Neural cell (in vitro differentiated cells): ENCODE data around the gene PTPRG. TPM values are rescaled to one million over a fixed set of nuclear protein-coding genes. Genes with fewer than 3 reads are reported as not detected.

Source experiments
- H2AFZ ChIP-seq: fragments of 200-600, 300-800 bp; sonication (generic), shearing (Covaris generic); 2 replicates; pipeline ENCODE4 v1.6.0; 2014; ENCODE audit warnings: low read depth, mild to moderate bottlenecking, antibody characterized with exemption, low read length, moderate library complexity
- H3F3A ChIP-seq: fragments of 200-600 bp; shearing (Covaris generic); 2 replicates; pipeline ENCODE4 v1.6.1; 2016; ENCODE audit warnings: mild to moderate bottlenecking, moderate library complexity, mixed read lengths, antibody characterized with exemption, low read length; ENCODE audit not compliant: insufficient read depth, poor library complexity, severe bottlenecking
- H3K27ac ChIP-seq: fragments of 200-600, 300-800 bp; sonication (generic), shearing (Covaris generic); 2 replicates; pipeline ENCODE4 v1.5.1; 2014; ENCODE audit warnings: mild to moderate bottlenecking, low read length, moderate library complexity
- H3K27me3 ChIP-seq: fragments of 300-800, 200-600 bp; sonication (generic), shearing (Covaris generic); 2 replicates; pipeline ENCODE4 v1.6.0; 2014; ENCODE audit warnings: mild to moderate bottlenecking, low read depth, low read length, moderate library complexity; ENCODE audit not compliant: insufficient read depth
- H3K36me3 ChIP-seq: fragments of 300-800, 200-600 bp; sonication (generic), shearing (Covaris generic); 2 replicates; pipeline ENCODE4 v1.5.1; 2014; ENCODE audit warnings: mild to moderate bottlenecking, antibody characterized with exemption, low read length, moderate library complexity; ENCODE audit not compliant: insufficient read depth
- H3K4me2 ChIP-seq: fragments of 300-800, 200-600 bp; sonication (generic), shearing (Covaris generic); 2 replicates; pipeline ENCODE4 v1.6.0; 2014; ENCODE audit warnings: mild to moderate bottlenecking, low read length
- H3K4me3 ChIP-seq: fragments of 300-800, 200-600 bp; sonication (generic), shearing (Covaris generic); 2 replicates; pipeline ENCODE4 v1.5.1; 2014; ENCODE audit warnings: mild to moderate bottlenecking, low read length, moderate library complexity
- H3K79me2 ChIP-seq: fragments of 200-600 bp; shearing (Covaris generic); replicated peaks from 2 replicates; pipeline ENCODE4 v1.6.0; 2014; ENCODE audit warnings: mild to moderate bottlenecking, low read length, moderate library complexity; ENCODE audit not compliant: insufficient read depth
- H3K9ac ChIP-seq: fragments of 300-800, 200-600 bp; sonication (generic), shearing (Covaris generic); 2 replicates; pipeline ENCODE4 v1.6.1; 2016; ENCODE audit warnings: mild to moderate bottlenecking, low read length, mixed read lengths
- H3K9me2 ChIP-seq: fragments of 200-600 bp; shearing (Covaris generic); 2 replicates; pipeline ENCODE4 v1.6.1; 2016; ENCODE audit warnings: mild to moderate bottlenecking, low read length, mixed read lengths; ENCODE audit not compliant: insufficient read depth
- H3K9me3 ChIP-seq: fragments of 200-600, 300-800 bp; sonication (generic), shearing (Covaris generic); 2 replicates; pipeline ENCODE4 v1.6.1; 2016; ENCODE audit warnings: mild to moderate bottlenecking, mixed run types, low read length, moderate library complexity, mixed read lengths
- H4K20me1 ChIP-seq: fragments of 200-600 bp; shearing (Covaris generic); 2 replicates; pipeline ENCODE4 v1.6.1; 2016; ENCODE audit warnings: mild to moderate bottlenecking, mixed run types; ENCODE audit not compliant: insufficient read depth
- EP300 ChIP-seq: fragments of 450-650 bp; conservative IDR thresholded peaks from 2 replicates; pipeline ENCODE4 v1.6.1; 2014; ENCODE audit warnings: antibody characterized with exemption, mild to moderate bottlenecking, moderate library complexity; ENCODE audit not compliant: poor library complexity, severe bottlenecking
- EZH2 ChIP-seq: fragments of 200-600, 300-800 bp; shearing (Covaris generic), sonication (generic); IDR thresholded peaks from 2 replicates; pipeline ENCODE4 v1.6.1; 2014; ENCODE audit warnings: antibody characterized with exemption, low read length, borderline replicate concordance, mild to moderate bottlenecking; ENCODE audit not compliant: insufficient read depth, poor library complexity, severe bottlenecking
- MXI1 ChIP-seq: fragments of 450-650 bp; conservative IDR thresholded peaks from 2 replicates; pipeline ENCODE4 v1.6.1; 2014; ENCODE audit warnings: antibody characterized with exemption, mild to moderate bottlenecking; ENCODE audit not compliant: poor library complexity, severe bottlenecking
- POLR2AphosphoS5 ChIP-seq: IDR thresholded peaks from 2 replicates; pipeline ENCODE4 v1.6.1; 2012
- RAD21 ChIP-seq: fragments of 450-650 bp; conservative IDR thresholded peaks from 2 replicates; pipeline ENCODE4 v1.6.1; 2014; ENCODE audit warnings: antibody characterized with exemption, mild to moderate bottlenecking, moderate library complexity
- SMC3 ChIP-seq: fragments of 450-650 bp; conservative IDR thresholded peaks from 2 replicates; pipeline ENCODE4 v1.6.1; 2014; ENCODE audit warnings: antibody characterized with exemption, mild to moderate bottlenecking, moderate library complexity; ENCODE audit not compliant: poor library complexity
- TAF1 ChIP-seq: IDR thresholded peaks from 2 replicates; pipeline ENCODE4 v1.6.1; 2012; ENCODE audit warnings: low read depth
- polyA plus RNA-seq: library from polyadenylated mRNA; depleted of rRNA; stranded (reverse); fragments of >200 nt; gene quantifications from 2 replicates; pipeline ENCODE4 v1.2.3, GENCODE V29; 2014
- TF ChIP-seq, protein P1 (sequence below): IDR thresholded peaks from 2 replicates; pipeline ENCODE4 v1.6.1; 2012; ENCODE audit warnings: borderline replicate concordance
- TF ChIP-seq, protein P2 (sequence below): fragments of 450-650 bp; IDR thresholded peaks from 2 replicates; pipeline ENCODE4 v1.5.1; 2014; ENCODE audit warnings: antibody characterized with exemption, mild to moderate bottlenecking, moderate library complexity; ENCODE audit not compliant: poor library complexity, severe bottlenecking

The PTPRG gene
- polyA plus RNA-seq, 1 donor from 2014 or later = 33.1 TPM

DNA sequence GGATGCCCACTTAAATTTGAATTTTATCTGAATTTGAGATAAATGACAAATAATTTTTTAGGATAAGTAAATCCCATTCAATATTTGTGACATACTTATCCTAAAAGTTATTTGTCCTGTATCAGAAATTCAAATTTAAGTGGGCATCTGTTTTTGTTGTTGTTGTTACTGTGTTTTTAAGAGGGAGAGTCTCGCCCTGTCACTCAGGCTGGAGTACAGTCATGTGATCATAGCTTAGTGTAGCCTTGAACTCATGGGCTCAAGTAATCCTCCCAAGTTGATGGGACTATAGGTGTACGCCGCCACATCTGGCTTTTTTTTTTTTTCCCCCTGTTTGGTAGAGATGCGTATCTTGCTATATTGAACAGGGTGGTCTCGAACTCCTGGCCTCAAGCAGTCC, 283.0 kb downstream of the PTPRG start:
- H3F3A ChIP-seq = no peaks in the 10 kb centered on the region
- no peaks in the 10 kb centered on the region for H3K79me2 ChIP-seq
- no peaks in the 10 kb centered on the region for H3K9me3 ChIP-seq
- H3K4me2 ChIP-seq = no peak overlapping the region
- H3K4me3 ChIP-seq = no peak overlapping the region
- no peak overlapping the region for H2AFZ ChIP-seq
- H3K9me2 ChIP-seq = no peaks in the 10 kb centered on the region
- H3K27ac ChIP-seq = no peak overlapping the region
- H3K9ac ChIP-seq = no peak overlapping the region
- no peaks in the 10 kb centered on the region for H3K36me3 ChIP-seq
- TF ChIP-seq, protein P1, sequence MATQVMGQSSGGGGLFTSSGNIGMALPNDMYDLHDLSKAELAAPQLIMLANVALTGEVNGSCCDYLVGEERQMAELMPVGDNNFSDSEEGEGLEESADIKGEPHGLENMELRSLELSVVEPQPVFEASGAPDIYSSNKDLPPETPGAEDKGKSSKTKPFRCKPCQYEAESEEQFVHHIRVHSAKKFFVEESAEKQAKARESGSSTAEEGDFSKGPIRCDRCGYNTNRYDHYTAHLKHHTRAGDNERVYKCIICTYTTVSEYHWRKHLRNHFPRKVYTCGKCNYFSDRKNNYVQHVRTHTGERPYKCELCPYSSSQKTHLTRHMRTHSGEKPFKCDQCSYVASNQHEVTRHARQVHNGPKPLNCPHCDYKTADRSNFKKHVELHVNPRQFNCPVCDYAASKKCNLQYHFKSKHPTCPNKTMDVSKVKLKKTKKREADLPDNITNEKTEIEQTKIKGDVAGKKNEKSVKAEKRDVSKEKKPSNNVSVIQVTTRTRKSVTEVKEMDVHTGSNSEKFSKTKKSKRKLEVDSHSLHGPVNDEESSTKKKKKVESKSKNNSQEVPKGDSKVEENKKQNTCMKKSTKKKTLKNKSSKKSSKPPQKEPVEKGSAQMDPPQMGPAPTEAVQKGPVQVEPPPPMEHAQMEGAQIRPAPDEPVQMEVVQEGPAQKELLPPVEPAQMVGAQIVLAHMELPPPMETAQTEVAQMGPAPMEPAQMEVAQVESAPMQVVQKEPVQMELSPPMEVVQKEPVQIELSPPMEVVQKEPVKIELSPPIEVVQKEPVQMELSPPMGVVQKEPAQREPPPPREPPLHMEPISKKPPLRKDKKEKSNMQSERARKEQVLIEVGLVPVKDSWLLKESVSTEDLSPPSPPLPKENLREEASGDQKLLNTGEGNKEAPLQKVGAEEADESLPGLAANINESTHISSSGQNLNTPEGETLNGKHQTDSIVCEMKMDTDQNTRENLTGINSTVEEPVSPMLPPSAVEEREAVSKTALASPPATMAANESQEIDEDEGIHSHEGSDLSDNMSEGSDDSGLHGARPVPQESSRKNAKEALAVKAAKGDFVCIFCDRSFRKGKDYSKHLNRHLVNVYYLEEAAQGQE = no peak
- TF ChIP-seq RAD21 = no peak
- no peak for TF ChIP-seq SMC3
- TF ChIP-seq, protein P2, sequence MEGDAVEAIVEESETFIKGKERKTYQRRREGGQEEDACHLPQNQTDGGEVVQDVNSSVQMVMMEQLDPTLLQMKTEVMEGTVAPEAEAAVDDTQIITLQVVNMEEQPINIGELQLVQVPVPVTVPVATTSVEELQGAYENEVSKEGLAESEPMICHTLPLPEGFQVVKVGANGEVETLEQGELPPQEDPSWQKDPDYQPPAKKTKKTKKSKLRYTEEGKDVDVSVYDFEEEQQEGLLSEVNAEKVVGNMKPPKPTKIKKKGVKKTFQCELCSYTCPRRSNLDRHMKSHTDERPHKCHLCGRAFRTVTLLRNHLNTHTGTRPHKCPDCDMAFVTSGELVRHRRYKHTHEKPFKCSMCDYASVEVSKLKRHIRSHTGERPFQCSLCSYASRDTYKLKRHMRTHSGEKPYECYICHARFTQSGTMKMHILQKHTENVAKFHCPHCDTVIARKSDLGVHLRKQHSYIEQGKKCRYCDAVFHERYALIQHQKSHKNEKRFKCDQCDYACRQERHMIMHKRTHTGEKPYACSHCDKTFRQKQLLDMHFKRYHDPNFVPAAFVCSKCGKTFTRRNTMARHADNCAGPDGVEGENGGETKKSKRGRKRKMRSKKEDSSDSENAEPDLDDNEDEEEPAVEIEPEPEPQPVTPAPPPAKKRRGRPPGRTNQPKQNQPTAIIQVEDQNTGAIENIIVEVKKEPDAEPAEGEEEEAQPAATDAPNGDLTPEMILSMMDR = no peak
- no peaks in the 10 kb centered on the region for H3K27me3 ChIP-seq
- H4K20me1 ChIP-seq = no peaks in the 10 kb centered on the region

DNA sequence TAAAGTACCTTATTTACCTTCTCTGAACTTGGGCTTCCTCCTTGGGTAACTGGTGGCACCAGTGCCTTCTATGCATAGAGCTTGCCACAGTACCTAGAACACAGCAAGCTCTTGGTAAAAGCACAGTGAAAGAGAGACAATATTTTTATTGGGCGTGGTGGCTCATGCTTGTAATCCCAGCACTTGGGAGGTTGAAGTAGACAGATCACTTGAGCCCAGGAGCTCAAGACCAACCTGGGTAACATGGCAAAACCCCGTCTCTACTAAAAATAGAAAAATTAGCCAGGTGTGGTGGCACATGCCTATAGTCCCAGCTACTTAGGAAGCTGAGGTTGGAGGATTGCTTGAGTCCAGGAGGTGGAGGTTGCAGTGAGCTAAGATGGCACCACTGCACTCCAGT, 285.1 kb downstream of the PTPRG start:
- Histone ChIP-seq H2AFZ (no peak overlapping the region), H3F3A (no peaks in the 10 kb centered on the region), H3K9me2 (no peaks in the 10 kb centered on the region), H3K27ac (no peak overlapping the region), H3K4me2 (no peak overlapping the region), H3K36me3 (no peaks in the 10 kb centered on the region), H3K9ac (no peak overlapping the region), H3K9me3 (no peaks in the 10 kb centered on the region), H3K27me3 (no peaks in the 10 kb centered on the region), H4K20me1 (no peaks in the 10 kb centered on the region), H3K4me3 (no peak overlapping the region), H3K79me2 (no peaks in the 10 kb centered on the region)
- no peak for TF ChIP-seq MXI1
- no peak for TF ChIP-seq EZH2
- TF ChIP-seq SMC3 = no peak

DNA sequence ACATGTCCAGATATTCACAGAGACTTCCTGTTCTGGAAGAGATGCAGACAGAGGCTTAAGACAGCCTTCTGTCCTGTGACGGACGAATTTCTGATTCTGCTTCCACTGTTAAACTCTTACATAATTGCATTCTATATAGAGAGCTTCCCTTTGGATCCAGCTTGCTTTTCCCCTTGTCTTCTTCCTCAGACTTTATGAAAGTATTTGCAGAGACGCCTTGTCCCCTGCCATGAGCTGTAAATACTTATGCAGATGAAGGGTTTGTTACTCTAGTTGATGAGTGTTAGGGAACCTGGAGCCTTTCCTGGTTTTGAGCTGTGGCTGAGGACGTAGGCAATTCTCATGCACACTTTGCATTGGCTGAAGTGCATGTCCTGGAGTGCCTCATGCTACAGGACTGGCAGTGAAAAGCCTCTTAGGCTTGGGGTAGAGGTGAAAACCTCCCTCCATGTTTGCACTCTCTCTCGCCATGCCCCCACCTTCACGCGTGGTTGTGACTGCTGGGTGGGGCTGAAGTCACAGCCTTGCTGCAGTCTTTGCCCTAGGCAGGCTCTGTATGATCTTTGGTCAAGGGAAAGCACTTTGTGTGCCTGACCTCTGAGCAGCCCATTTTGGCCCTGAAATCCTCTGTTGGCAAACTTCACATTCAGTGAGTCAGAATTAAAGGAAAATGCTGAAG, 286.6 kb downstream of the PTPRG start:
- H3K4me2 ChIP-seq = no peak overlapping the region
- TF ChIP-seq EP300 (no peak), EZH2 (no peak), TAF1 (no peak), SMC3 (no peak), POLR2AphosphoS5 (no peak), RAD21 (no peak), MXI1 (no peak)
- TF ChIP-seq, protein P2 = no peak
- TF ChIP-seq, protein P1 = no peak
- H3K9ac ChIP-seq = no peak overlapping the region
- no peaks in the 10 kb centered on the region for H3K36me3 ChIP-seq
- no peak overlapping the region for H3K27ac ChIP-seq
- no peaks in the 10 kb centered on the region for H3K9me3 ChIP-seq
- no peaks in the 10 kb centered on the region for H4K20me1 ChIP-seq
- H3K27me3 ChIP-seq = no peaks in the 10 kb centered on the region
- H3K9me2 ChIP-seq = no peaks in the 10 kb centered on the region
- H3K4me3 ChIP-seq = no peak overlapping the region
- H3F3A ChIP-seq = no peaks in the 10 kb centered on the region
- H3K79me2 ChIP-seq = no peaks in the 10 kb centered on the region
- no peak overlapping the region for H2AFZ ChIP-seq
